GM12891 (cell line): ENCODE results near the gene KCTD8.

Experiments used
- DNase-seq: peaks from one replicate; pipeline ENCODE4 v3.0.0; 2011; ENCODE audit warnings: low spot score; ENCODE audit not compliant: insufficient read length
- FAIRE-seq: peaks from 2 replicates; lab custom pipeline; 2011; peaks lifted over from hg19 to GRCh38; lab: Jason Lieb, UNC
- PAX5 ChIP-seq: IDR thresholded peaks from 2 replicates; pipeline ENCODE4 v1.6.1; 2011; ENCODE audit warnings: low read length, moderate library complexity, mild to moderate bottlenecking; ENCODE audit not compliant: insufficient read depth, severe bottlenecking
- POLR2A ChIP-seq: IDR thresholded peaks from 2 replicates; pipeline ENCODE4 v1.6.1; 2011; ENCODE audit warnings: low read depth, low read length, control low read depth
- POLR2AphosphoS5 ChIP-seq: IDR thresholded peaks from 2 replicates; pipeline ENCODE4 v1.6.1; 2011; ENCODE audit warnings: low read depth, low read length, control low read depth
- POU2F2 ChIP-seq: IDR thresholded peaks from 2 replicates; pipeline ENCODE4 v1.6.1; 2011; ENCODE audit warnings: low read depth, mild to moderate bottlenecking, control low read depth, low read length, moderate library complexity
- SPI1 ChIP-seq: IDR thresholded peaks from 2 replicates; pipeline ENCODE4 v1.6.1; 2011; ENCODE audit warnings: low read depth, low read length, control low read depth
- TAF1 ChIP-seq: IDR thresholded peaks from 2 replicates; pipeline ENCODE4 v1.6.1; 2011; ENCODE audit warnings: low read depth, low read length, control low read depth

Gene KCTD8

GRCh38 chr4:44145868-44146267, 302.7 kb downstream of the KCTD8 start:
- no peak for DNase-seq
- TF ChIP-seq POLR2A (no peak), TAF1 (no peak), POU2F2 (no peak), SPI1 (no peak), POLR2AphosphoS5 (no peak)

GRCh38 chr4:44132526-44132925, 316.1 kb downstream of the KCTD8 start:
- no peak for TF ChIP-seq SPI1
- no peak for TF ChIP-seq POLR2A
- TF ChIP-seq TAF1, result no peak
- TF ChIP-seq PAX5, result no peak
- TF ChIP-seq POLR2AphosphoS5, result no peak
- FAIRE-seq (no peak), DNase-seq (no peak)

More at GRCh38 chr4:44145868-44146267, 302.7 kb downstream of the KCTD8 start:
- no peak for FAIRE-seq
